ENCODE results near the gene PCDH15.

Gene PCDH15

GRCh38 chr10:54363390-54363789, 437.6 kb downstream of the PCDH15 start:
- no peak for DNase-seq (ENCODE audit: low spot score in 2 of 2)

GRCh38 chr10:54342058-54342457, 459.0 kb downstream of the PCDH15 start:
- Histone ChIP-seq H3K4me3 (no peak overlapping the region), H3K9me3 (no peaks in the 10 kb centered on the region), H3K27me3 (ENCODE audit: low read depth) (no peaks in the 10 kb centered on the region), H3K4me1 (no peaks in the 10 kb centered on the region), H3K36me3 (replicated peaks) (no peaks in the 10 kb centered on the region)
- no peak for DNase-seq (ENCODE audit: low spot score in 2 of 2)
- in situ Hi-C loops (cut with MboI; ENCODE audit: low sequenced_read_pairs) = no loop called here

More at GRCh38 chr10:54363390-54363789, 437.6 kb downstream of the PCDH15 start:
- H3K9me3 ChIP-seq = no peaks in the 10 kb centered on the region
- H3K36me3 ChIP-seq (replicated peaks) = no peaks in the 10 kb centered on the region
- in situ Hi-C loops (cut with MboI; ENCODE audit: low sequenced_read_pairs) = no loop called here
- H3K4me1 ChIP-seq = no peaks in the 10 kb centered on the region
- H3K4me3 ChIP-seq = no peak overlapping the region
- H3K27me3 ChIP-seq (ENCODE audit: low read depth) = peaks cover 4% of the 10 kb centered on the region; the same call in 1 of the 2 replicates

- no peak overlapping the region for H3K4me3 ChIP-seq
- in situ Hi-C loops (cut with MboI; ENCODE audit: low sequenced_read_pairs) = no loop called here
- no peaks in the 10 kb centered on the region for H3K9me3 ChIP-seq
- DNase-seq (ENCODE audit: low spot score in 2 of 2) = no peak
- H3K4me1 ChIP-seq = no peaks in the 10 kb centered on the region
- H3K27me3 ChIP-seq (ENCODE audit: low read depth) = no peaks in the 10 kb centered on the region
- no peaks in the 10 kb centered on the region for H3K36me3 ChIP-seq (replicated peaks)
Measured at GRCh38 chr10:54335296-54335695, 465.7 kb downstream of the PCDH15 start.

- Histone ChIP-seq H3K36me3 (replicated peaks) (no peaks in the 10 kb centered on the region), H3K9me3 (no peaks in the 10 kb centered on the region), H3K4me1 (no peaks in the 10 kb centered on the region), H3K27me3 (ENCODE audit: low read depth) (no peaks in the 10 kb centered on the region), H3K4me3 (no peak overlapping the region)
- DNase-seq (ENCODE audit: low spot score in 2 of 2) = no peak
- in situ Hi-C loops (cut with MboI; ENCODE audit: low sequenced_read_pairs) = no loop called here
Measured at GRCh38 chr10:54319341-54319740, 481.7 kb downstream of the PCDH15 start.

GRCh38 chr10:54318470-54318869, 482.6 kb downstream of the PCDH15 start:
- in situ Hi-C loops (cut with MboI; ENCODE audit: low sequenced_read_pairs) = no loop called here
- no peak for DNase-seq (ENCODE audit: low spot score in 2 of 2)
- no peaks in the 10 kb centered on the region for H3K9me3 ChIP-seq

GRCh38 chr10:54314430-54314829, 486.6 kb downstream of the PCDH15 start:
- in situ Hi-C loops (cut with MboI; ENCODE audit: low sequenced_read_pairs) = no loop called here
- H3K4me3 ChIP-seq = no peak overlapping the region
- H3K27me3 ChIP-seq (ENCODE audit: low read depth) = no peaks in the 10 kb centered on the region
- DNase-seq (ENCODE audit: low spot score in 2 of 2) = no peak
- H3K36me3 ChIP-seq (replicated peaks) = no peaks in the 10 kb centered on the region
- H3K4me1 ChIP-seq = no peaks in the 10 kb centered on the region
- H3K9me3 ChIP-seq = no peaks in the 10 kb centered on the region

More at GRCh38 chr10:54318470-54318869, 482.6 kb downstream of the PCDH15 start:
- Histone ChIP-seq H3K27me3 (ENCODE audit: low read depth) (no peaks in the 10 kb centered on the region), H3K4me1 (no peaks in the 10 kb centered on the region), H3K36me3 (replicated peaks) (no peaks in the 10 kb centered on the region), H3K4me3 (no peak overlapping the region)

- no peaks in the 10 kb centered on the region for H3K27me3 ChIP-seq (ENCODE audit: low read depth)
- no peak for DNase-seq (ENCODE audit: low spot score in 2 of 2)
- H3K4me3 ChIP-seq = no peak overlapping the region
- H3K9me3 ChIP-seq = no peaks in the 10 kb centered on the region
- H3K36me3 ChIP-seq (replicated peaks) = no peaks in the 10 kb centered on the region
- no peaks in the 10 kb centered on the region for H3K4me1 ChIP-seq
- in situ Hi-C loops (cut with MboI; ENCODE audit: low sequenced_read_pairs) = no loop called here
Measured at GRCh38 chr10:54284526-54285193, 516.4 kb downstream of the PCDH15 start.

- in situ Hi-C loops (cut with MboI; ENCODE audit: low sequenced_read_pairs) = no loop called here
- Histone ChIP-seq H3K4me3 (no peak overlapping the region), H3K27me3 (ENCODE audit: low read depth) (no peaks in the 10 kb centered on the region), H3K36me3 (replicated peaks) (no peaks in the 10 kb centered on the region), H3K4me1 (no peaks in the 10 kb centered on the region), H3K9me3 (no peaks in the 10 kb centered on the region)
- no peak for DNase-seq (ENCODE audit: low spot score in 2 of 2)
Measured at GRCh38 chr10:54282012-54282411, 519.0 kb downstream of the PCDH15 start.

GRCh38 chr10:54266395-54266794, 534.6 kb downstream of the PCDH15 start:
- Histone ChIP-seq H3K36me3 (replicated peaks) (no peaks in the 10 kb centered on the region), H3K9me3 (no peaks in the 10 kb centered on the region), H3K27me3 (ENCODE audit: low read depth) (no peaks in the 10 kb centered on the region), H3K4me1 (no peaks in the 10 kb centered on the region), H3K4me3 (no peak overlapping the region)
- no peak for DNase-seq (ENCODE audit: low spot score in 2 of 2)
- in situ Hi-C loops (cut with MboI; ENCODE audit: low sequenced_read_pairs) = no loop called here

GRCh38 chr10:54262726-54263125, 538.3 kb downstream of the PCDH15 start:
- H3K36me3 ChIP-seq (replicated peaks) = no peaks in the 10 kb centered on the region
- no peaks in the 10 kb centered on the region for H3K9me3 ChIP-seq
- in situ Hi-C loops (cut with MboI; ENCODE audit: low sequenced_read_pairs) = no loop called here
- no peak overlapping the region for H3K4me3 ChIP-seq
- H3K27me3 ChIP-seq (ENCODE audit: low read depth) = no peaks in the 10 kb centered on the region
- H3K4me1 ChIP-seq = no peaks in the 10 kb centered on the region
- DNase-seq (ENCODE audit: low spot score in 2 of 2) = no peak

- H3K4me1 ChIP-seq = no peaks in the 10 kb centered on the region
- no peak for DNase-seq (ENCODE audit: low spot score in 2 of 2)
- H3K36me3 ChIP-seq (replicated peaks) = no peaks in the 10 kb centered on the region
- in situ Hi-C loops (cut with MboI; ENCODE audit: low sequenced_read_pairs) = no loop called here
- no peaks in the 10 kb centered on the region for H3K9me3 ChIP-seq
- H3K27me3 ChIP-seq (ENCODE audit: low read depth) = no peaks in the 10 kb centered on the region
- no peak overlapping the region for H3K4me3 ChIP-seq
Measured at GRCh38 chr10:54259104-54259503, 541.9 kb downstream of the PCDH15 start.

- no peak overlapping the region for H3K4me3 ChIP-seq
- no peak for DNase-seq (ENCODE audit: low spot score in 2 of 2)
- H3K36me3 ChIP-seq (replicated peaks) = no peaks in the 10 kb centered on the region
- no peaks in the 10 kb centered on the region for H3K27me3 ChIP-seq (ENCODE audit: low read depth)
- in situ Hi-C loops (cut with MboI; ENCODE audit: low sequenced_read_pairs) = no loop called here
- H3K9me3 ChIP-seq = no peaks in the 10 kb centered on the region
- no peaks in the 10 kb centered on the region for H3K4me1 ChIP-seq
Measured at GRCh38 chr10:54234832-54235231, 566.2 kb downstream of the PCDH15 start.

- H3K4me3 ChIP-seq = no peak overlapping the region
- no peaks in the 10 kb centered on the region for H3K36me3 ChIP-seq (replicated peaks)
Measured at GRCh38 chr10:54203401-54203800, 597.6 kb downstream of the PCDH15 start.

GRCh38 chr10:54198051-54198450, 603.0 kb downstream of the PCDH15 start:
- Histone ChIP-seq H3K4me1 (no peaks in the 10 kb centered on the region), H3K9me3 (no peaks in the 10 kb centered on the region), H3K36me3 (replicated peaks) (no peaks in the 10 kb centered on the region), H3K27me3 (ENCODE audit: low read depth) (no peaks in the 10 kb centered on the region), H3K4me3 (no peak overlapping the region)
- in situ Hi-C loops (cut with MboI; ENCODE audit: low sequenced_read_pairs) = no loop called here
- no peak for DNase-seq (ENCODE audit: low spot score in 2 of 2)

More at GRCh38 chr10:54203401-54203800, 597.6 kb downstream of the PCDH15 start:
- in situ Hi-C loops (cut with MboI; ENCODE audit: low sequenced_read_pairs) = no loop called here
- no peaks in the 10 kb centered on the region for H3K9me3 ChIP-seq
- DNase-seq (ENCODE audit: low spot score in 2 of 2) = no peak
- no peaks in the 10 kb centered on the region for H3K4me1 ChIP-seq
- no peaks in the 10 kb centered on the region for H3K27me3 ChIP-seq (ENCODE audit: low read depth)

- no peak overlapping the region for H3K4me3 ChIP-seq
- no peak for DNase-seq (ENCODE audit: low spot score in 2 of 2)
- in situ Hi-C loops (cut with MboI; ENCODE audit: low sequenced_read_pairs) = no loop called here
- H3K9me3 ChIP-seq = no peaks in the 10 kb centered on the region
- H3K4me1 ChIP-seq = no peaks in the 10 kb centered on the region
- no peaks in the 10 kb centered on the region for H3K36me3 ChIP-seq (replicated peaks)
- no peaks in the 10 kb centered on the region for H3K27me3 ChIP-seq (ENCODE audit: low read depth)
Measured at GRCh38 chr10:54194806-54195205, 606.2 kb downstream of the PCDH15 start.

Data from HAP-1 (cell line).